ENCODE measurements around the gene CLEC5A.
"Not testable (repeated sequence)": the region's sequence is repeated elsewhere in the genome, so short reads cannot be mapped to it uniquely, and the experiment has no call there.

The CLEC5A gene

DNA sequence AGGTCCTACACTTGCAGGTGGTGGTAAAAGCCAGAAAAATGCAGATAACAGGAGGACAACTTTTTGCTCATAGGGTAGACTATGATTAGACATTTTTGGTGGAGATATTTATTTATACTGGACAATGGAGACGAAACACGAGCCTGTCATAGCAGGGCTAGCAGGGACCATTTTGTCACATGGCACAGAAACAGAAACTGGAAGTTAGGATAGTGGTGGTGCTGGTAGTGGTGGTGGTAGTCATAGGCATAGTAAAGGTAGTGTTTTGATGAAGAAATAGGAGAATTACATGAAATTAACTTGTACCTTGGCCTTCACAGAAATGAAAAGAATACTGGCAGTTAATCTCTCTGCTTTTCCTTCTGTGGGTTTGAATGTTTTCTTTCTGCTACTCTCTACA is 40.1 kb upstream of the CLEC5A start:
- TF ChIP-seq, protein P1, sequence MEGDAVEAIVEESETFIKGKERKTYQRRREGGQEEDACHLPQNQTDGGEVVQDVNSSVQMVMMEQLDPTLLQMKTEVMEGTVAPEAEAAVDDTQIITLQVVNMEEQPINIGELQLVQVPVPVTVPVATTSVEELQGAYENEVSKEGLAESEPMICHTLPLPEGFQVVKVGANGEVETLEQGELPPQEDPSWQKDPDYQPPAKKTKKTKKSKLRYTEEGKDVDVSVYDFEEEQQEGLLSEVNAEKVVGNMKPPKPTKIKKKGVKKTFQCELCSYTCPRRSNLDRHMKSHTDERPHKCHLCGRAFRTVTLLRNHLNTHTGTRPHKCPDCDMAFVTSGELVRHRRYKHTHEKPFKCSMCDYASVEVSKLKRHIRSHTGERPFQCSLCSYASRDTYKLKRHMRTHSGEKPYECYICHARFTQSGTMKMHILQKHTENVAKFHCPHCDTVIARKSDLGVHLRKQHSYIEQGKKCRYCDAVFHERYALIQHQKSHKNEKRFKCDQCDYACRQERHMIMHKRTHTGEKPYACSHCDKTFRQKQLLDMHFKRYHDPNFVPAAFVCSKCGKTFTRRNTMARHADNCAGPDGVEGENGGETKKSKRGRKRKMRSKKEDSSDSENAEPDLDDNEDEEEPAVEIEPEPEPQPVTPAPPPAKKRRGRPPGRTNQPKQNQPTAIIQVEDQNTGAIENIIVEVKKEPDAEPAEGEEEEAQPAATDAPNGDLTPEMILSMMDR (IDR thresholded peaks at IDR 0.05; ENCODE audit: low read depth, low read length), result no peak
- Histone ChIP-seq H3K27ac (no peak overlapping the region), H3K27me3 (ENCODE audit: insufficient read depth, low read depth, severe bottlenecking) (no peaks in the 10 kb centered on the region), H3K9me3 (ENCODE audit: severe bottlenecking) (no peaks in the 10 kb centered on the region), H3K36me3 (no peaks in the 10 kb centered on the region), H3K4me3 (ENCODE audit: low read depth, low read length) (no peak overlapping the region)
- no peak for DNase-seq

DNA sequence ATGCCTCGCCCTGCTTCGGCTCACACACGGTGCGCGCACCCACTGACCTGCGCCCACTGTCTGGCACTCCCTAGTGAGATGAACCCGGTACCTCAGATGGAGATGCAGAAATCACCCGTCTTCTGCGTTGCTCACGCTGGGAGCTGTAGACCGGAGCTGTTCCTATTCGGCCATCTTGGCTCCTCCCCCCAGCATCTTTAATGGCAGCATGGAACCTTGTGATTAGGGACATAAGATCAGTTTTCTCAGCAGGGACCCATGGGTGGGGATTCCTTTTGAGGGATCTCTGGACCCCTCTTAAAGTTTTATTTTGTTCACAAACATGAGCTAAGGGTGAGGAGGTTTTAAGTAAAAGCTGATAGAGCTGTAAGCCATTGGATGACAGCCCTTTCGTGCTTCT is 39.2 kb upstream of the CLEC5A start:
- not testable (repeated sequence) for DNase-seq

DNA sequence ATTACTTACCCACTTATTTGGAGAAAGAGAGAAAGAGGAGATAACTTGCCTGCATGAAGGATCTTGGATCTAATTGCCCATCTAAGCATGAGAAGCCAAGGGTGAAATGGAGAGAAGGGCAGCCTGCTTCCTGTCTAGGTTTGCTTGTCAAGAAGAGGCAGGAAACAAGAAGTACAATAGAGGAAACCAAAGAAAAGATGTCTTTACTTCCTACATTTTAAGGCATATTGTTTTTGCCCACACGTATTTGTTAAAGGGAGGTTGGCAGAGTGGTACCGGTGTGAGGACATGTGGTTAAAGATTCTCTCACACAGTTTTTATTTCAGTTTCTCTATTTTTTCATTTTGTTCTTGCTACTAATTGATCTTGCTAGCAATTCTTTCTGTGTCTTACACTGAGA is 32.8 kb upstream of the CLEC5A start:
- no peaks in the 10 kb centered on the region for H3K9me3 ChIP-seq (ENCODE audit: severe bottlenecking)
- TF ChIP-seq, protein P1 (IDR thresholded peaks at IDR 0.05; ENCODE audit: low read depth, low read length), result no peak
- no peaks in the 10 kb centered on the region for H3K36me3 ChIP-seq
- no peak for DNase-seq
- no peaks in the 10 kb centered on the region for H3K27me3 ChIP-seq (ENCODE audit: insufficient read depth, low read depth, severe bottlenecking)
- no peak overlapping the region for H3K27ac ChIP-seq
- H3K4me3 ChIP-seq (ENCODE audit: low read depth, low read length), result no peak overlapping the region

More for the DNA sequence above, 39.2 kb upstream of the CLEC5A start:
- not testable (repeated sequence) for H3K4me3 ChIP-seq (ENCODE audit: low read depth, low read length); H3K36me3 ChIP-seq; H3K9me3 ChIP-seq (ENCODE audit: severe bottlenecking); H3K27me3 ChIP-seq (ENCODE audit: insufficient read depth, low read depth, severe bottlenecking); H3K27ac ChIP-seq

DNA sequence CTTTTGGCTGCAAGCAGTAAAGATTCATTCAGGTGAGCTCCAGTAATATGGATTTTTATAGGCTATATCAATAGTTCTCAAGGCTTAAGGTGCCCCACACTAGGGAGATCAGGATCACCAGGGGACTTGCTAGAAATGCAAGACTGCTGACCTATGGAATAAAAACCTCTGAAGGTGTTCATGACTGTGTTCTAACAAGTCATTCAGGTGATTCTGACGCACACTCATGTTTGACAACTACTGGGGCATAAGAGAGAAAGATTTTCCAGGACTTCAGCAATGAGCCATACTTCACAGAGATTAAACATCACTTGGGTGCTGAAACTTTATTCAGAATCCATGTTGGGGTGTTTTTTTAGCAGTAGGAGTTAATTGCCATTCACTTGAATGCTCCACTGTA is 31.6 kb upstream of the CLEC5A start:
- Histone ChIP-seq H3K9me3 (ENCODE audit: severe bottlenecking) (no peaks in the 10 kb centered on the region), H3K27ac (no peak overlapping the region), H3K27me3 (ENCODE audit: insufficient read depth, low read depth, severe bottlenecking) (no peaks in the 10 kb centered on the region), H3K4me3 (ENCODE audit: low read depth, low read length) (no peak overlapping the region), H3K36me3 (no peaks in the 10 kb centered on the region)
- DNase-seq, result no peak
- TF ChIP-seq, protein P1 (IDR thresholded peaks at IDR 0.05; ENCODE audit: low read depth, low read length), result no peak

DNA sequence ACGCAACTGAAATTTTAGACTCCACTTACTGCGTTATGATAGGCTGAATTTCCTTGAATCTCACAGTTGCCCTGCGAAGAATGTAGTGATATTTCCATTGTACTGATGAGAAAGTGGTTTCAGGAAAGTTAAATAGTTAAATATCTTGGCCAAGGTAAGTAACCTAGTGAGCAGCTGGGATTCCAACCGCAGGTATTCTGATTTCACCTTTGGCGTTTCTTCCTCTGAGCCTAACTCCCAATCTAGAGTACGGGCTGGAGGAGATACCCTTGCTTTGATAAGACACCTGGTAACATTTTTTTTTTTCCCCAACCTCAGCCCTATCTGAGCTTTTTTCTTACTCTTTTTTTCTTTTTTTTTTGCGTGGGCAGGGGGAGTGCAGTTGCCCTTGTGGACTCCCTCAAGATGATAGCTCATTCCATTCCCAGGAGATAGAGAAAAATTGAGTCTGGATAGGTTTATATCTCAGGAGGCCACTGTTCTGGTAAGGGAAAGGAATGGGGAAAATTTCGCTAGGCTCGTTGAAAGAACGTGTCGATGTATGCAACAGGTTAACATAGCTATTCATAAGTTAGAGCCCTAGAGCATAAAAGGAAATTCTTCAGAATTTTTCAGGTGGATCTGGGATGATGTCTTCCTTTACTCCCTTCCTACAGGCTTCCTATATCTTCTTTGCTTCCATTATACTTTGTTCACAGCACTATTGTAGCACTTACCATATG is 29.9 kb upstream of the CLEC5A start:
- H3K27ac ChIP-seq, result peak overlapping the region; percentile 32; the same call in 1 of the 2 replicates
- no peak for DNase-seq
- peak overlapping the region; percentile 45 for H3K4me3 ChIP-seq (ENCODE audit: low read depth, low read length)
- no peaks in the 10 kb centered on the region for H3K9me3 ChIP-seq (ENCODE audit: severe bottlenecking)
- H3K36me3 ChIP-seq, result no peaks in the 10 kb centered on the region
- TF ChIP-seq, protein P1 (IDR thresholded peaks at IDR 0.05; ENCODE audit: low read depth, low read length), result no peak
- no peaks in the 10 kb centered on the region for H3K27me3 ChIP-seq (ENCODE audit: insufficient read depth, low read depth, severe bottlenecking)

DNA sequence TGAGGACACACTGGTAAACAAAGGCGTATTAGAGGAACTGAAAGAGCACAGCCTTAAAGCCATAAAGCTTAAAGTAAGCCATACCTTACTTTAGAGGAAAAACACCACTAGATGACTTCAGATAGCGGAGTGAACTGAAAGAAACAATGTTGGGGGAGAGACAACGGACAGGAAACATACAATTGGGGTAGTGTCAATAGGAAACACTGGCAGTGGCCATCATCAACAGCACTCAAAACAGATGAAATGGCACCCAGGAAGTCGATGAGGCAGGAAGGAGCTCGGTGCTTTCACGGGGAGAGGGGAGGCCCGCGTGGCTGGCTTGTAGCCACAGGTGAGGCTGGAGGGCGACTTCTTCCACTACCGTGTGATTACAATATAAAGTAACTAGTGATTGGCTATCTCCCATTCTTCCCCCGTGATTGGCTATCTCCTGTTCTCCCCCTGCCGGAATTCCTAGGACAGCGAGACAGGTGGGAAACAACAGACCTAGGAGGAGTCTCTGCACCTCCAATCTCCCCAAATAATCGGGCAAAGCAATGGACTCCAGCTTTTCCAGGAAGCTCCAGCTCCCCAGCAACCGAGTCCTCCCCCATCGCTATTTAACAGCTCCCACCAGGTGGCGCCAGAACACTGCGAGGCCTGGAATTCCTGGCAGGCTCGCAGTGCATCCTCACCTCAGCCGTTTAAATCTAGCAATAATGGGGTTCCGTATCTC is 29.2 kb upstream of the CLEC5A start:
- Histone ChIP-seq H3K27me3 (ENCODE audit: insufficient read depth, low read depth, severe bottlenecking) (no peaks in the 10 kb centered on the region), H3K36me3 (no peaks in the 10 kb centered on the region), H3K4me3 (ENCODE audit: low read depth, low read length) (peak overlapping the region; percentile 45), H3K9me3 (ENCODE audit: severe bottlenecking) (no peaks in the 10 kb centered on the region), H3K27ac (peak overlapping the region; percentile 32; the same call in 1 of the 2 replicates)
- TF ChIP-seq, protein P1 (IDR thresholded peaks at IDR 0.05; ENCODE audit: low read depth, low read length), result peak; percentile 86
- peak; percentile 87 for DNase-seq

Measured in WERI-Rb-1 (cell line).